LNCAP (cell line): Measurements from ENCODE around the gene ITPKB.

Experiments used
- TF ChIP-seq, protein P1 (sequence below): fragments of 450-650 bp; IDR thresholded peaks from 2 replicates; pipeline ENCODE4 v1.5.1; 2017; ENCODE audit warnings: mild to moderate bottlenecking

The ITPKB gene

DNA sequence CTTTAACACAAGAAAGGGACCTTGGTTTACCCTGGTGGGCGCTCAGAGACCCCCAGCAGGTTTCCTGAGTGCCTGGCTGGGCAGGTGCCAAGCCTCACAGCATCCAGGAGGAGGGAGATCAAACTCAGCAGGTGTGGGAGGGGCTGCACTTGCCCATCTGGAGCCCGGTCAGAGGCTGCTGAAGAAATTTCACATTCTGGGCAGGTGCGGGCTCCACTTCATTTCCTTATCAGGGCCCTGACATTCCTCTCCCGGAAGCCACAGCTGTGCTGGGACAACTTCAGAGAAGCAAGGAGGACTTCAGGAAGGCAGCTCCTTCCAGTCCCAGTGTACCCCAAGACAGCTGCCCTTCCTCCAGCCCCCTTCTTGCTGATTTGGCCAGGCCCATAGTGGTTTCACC, 82.9 kb downstream of the ITPKB start:
- TF ChIP-seq, protein P1, sequence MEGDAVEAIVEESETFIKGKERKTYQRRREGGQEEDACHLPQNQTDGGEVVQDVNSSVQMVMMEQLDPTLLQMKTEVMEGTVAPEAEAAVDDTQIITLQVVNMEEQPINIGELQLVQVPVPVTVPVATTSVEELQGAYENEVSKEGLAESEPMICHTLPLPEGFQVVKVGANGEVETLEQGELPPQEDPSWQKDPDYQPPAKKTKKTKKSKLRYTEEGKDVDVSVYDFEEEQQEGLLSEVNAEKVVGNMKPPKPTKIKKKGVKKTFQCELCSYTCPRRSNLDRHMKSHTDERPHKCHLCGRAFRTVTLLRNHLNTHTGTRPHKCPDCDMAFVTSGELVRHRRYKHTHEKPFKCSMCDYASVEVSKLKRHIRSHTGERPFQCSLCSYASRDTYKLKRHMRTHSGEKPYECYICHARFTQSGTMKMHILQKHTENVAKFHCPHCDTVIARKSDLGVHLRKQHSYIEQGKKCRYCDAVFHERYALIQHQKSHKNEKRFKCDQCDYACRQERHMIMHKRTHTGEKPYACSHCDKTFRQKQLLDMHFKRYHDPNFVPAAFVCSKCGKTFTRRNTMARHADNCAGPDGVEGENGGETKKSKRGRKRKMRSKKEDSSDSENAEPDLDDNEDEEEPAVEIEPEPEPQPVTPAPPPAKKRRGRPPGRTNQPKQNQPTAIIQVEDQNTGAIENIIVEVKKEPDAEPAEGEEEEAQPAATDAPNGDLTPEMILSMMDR, result no peak

DNA sequence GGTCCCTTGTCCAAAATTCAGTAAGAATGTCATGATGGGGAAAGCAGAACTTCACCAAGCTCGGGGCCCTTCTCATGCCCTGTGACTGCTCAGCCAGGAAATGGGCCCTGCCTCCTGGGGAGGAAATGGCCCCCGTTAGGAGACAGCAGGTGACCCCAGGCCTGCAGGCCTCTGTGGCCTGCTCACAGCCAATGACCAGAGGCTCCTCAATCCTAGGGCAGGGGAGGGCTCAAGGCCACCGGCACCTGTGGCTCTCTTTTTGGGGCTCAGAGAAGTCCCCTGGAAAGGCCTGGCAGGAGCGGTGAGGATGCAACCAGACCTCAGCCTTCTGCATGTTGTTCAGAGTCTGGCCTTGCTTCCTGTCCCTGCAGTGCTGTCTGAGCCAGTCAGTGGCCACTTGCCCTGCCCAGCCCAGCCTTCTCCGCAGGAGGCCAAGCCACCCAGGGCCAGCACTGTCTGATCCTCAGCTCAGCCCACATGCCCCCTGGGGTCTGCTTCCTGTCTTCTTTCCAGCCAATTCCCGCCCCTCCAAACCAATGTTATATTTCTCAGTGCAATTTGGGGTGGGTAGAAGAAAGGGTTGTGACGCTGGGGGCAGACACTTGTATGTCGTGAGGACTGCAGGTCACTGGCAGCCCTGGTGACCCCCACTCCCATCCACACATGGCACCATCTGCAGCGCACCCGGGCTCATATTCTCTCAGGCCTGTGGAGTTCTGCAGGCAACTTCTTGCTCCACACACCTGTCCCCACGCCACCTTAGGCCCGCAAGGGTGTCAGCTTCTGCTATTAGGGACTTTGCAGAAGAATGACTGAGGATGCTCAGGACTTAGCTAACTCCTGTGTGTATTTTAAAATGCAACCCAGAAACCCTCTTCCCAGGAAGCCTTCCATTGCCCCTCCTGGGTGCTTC, 83.6 kb downstream of the ITPKB start:
- TF ChIP-seq, protein P1, result no peak

DNA sequence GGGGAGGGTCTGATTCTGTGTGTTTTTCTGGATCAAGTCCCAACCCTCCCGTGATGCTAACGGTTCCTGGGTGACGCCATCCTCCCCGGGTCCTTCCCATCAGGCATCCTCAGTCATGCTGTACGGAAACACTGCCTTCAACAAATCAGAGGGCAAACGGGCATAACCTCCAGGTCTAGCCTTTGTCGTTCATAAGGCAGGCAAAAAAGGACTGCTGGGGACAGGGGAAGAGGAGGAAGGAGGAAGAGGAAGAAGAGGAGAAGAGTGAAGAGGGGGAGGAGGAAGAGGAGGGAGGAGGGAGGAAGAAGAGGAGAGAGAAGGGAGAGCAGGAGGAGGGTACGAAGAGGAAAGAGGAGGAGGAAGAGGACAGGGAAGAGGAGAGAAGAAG, 84.4 kb downstream of the ITPKB start:
- TF ChIP-seq, protein P1, result no peak

DNA sequence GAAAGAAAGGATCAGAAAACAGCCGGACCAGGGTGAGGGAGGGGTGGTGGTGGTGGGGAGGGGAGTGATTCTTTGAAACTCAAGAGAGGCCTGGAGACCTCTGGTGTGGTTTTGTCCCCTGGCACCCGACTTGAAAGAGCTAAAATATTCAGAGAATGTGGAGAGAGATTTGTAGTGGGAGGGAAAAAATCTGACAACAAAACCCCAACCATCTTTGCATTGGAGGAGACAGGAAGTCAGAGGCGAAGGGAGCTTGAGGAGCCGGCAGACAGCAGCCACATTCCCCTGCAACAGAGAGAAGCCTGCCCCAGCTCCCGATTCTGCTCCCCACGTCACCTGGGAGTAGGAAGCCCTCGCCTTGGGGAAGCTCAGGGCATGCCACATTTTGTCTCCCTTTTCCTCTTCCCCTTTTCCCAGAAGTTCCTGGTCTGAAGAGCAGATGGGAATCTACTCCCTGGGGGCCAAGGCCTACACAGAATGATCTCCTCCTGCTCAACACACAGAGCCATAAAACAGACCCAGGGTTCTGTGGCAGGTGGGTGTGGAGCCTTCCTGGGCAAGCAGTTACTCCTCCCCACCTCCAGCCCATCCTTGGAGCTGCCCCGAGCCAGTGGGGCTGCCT, 84.9 kb downstream of the ITPKB start:
- TF ChIP-seq, protein P1, result no peak

DNA sequence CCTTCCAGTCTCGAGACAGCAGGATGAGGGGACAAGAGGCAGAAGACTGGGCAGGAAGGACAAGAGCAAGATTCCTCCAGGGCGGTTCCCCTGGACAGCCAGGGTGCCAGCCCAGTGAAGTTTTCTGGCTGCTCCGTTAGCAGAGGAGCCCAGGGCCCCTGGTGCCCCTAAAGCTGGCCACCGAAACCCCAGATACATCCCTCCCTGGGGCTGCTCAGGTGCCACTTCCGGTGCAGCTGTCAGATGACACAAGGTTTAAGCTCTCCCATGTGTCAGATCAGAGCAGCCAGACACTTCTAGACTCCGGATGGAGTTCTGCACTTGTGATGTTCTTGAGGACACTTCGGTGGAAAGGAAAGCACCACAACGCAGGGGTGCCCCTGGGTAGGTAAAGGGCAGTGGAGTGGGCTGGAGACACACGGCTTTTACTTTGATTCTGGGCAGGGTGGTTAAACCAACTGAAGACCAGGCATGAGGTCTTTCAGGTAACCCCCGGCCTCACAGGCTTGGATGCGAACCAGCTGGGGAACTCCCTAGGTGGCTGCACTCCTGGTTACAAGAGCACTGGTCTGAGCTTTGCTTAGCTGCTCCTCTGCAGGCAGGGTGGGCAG, 85.7 kb downstream of the ITPKB start:
- TF ChIP-seq, protein P1, result no peak

DNA sequence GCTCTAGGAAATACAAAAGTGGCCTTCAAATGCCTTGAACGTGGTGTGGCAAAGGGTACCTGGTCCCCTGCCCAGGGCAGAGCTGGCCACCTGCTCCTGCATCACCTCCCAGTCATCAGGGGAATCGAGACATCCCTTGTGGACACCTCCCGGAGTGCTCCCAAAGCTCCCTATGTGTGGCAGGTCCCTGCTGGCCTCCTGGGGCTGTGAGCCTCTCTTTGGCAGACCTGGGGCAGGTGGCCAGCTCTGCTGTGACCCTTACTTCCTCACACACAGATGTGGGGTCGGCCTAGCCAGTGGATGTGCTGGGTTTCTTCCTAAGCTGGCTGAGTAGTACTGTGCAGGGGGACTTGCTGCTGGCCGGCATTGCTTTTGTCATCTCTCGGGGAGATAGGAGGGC, 86.5 kb downstream of the ITPKB start:
- TF ChIP-seq, protein P1, result no peak

DNA sequence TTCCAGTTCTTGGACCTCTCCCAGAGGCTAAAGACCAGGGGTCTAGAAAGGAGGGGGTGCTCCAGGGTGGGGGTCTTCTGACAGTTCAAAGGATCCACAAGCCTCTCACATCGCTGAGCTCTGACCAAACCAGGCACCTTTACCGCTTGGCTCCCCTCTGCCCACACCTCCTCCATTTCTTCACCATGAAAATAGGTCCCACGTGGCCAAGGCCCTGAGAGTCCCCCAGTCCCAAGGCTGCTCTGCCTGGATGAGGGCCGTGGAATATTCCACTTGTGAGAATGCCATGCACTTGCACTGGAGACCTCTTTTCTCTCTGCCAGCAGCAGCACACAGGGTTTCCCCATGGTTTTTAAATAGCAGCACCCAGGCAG, 87.4 kb downstream of the ITPKB start:
- TF ChIP-seq, protein P1, result no peak
